HG03159 (cell line): Measurements from ENCODE around the gene TGFA.

Experiments
- ATAC-seq: cut with Tn5 transposase; IDR thresholded peaks from one replicate; pipeline ENCODE4 v1.9.1; 2021; ENCODE audit warnings: mild to moderate bottlenecking, moderate library complexity; ENCODE audit not compliant: unreplicated experiment

The TGFA gene

DNA sequence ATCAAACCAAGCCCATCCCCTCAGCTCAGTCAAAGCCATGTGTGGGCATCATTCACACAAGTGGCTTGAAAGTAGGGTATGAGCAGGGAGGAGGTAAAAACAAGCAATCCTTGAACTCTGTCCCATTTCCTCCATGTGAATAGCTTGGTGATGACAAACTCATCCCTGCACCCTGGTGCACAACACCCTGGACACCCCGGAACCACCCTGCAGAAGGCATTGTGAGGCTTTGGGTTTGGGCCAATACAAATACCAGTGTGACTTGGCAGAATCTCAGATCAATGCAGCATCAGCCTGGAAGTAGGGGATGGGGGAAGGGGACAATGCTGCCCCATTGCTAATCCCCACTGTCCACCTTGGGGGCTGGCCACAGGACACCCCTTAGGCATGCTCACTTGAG, 28.6 kb downstream of the TGFA start:
- no peak for ATAC-seq

GRCh38 chr2:70523996-70524965, 29.3 kb downstream of the TGFA start:
- ATAC-seq = no peak

DNA sequence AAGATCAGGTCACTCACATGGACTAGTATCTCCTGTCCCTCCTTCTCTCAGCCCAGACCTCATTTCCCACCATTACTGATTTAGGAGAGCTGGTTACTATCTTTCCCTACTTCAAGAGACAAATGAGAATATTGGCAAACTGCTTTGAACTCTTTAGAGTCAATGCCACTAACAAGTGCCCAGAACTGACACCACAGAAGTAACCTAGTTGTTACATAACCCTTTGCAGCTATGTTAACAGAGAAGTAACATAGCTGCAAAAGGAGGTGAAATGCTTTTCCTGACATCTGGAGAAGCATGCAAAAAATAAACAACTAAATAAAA, 30.0 kb downstream of the TGFA start:
- ATAC-seq = no peak

- no peak for ATAC-seq
Measured at GRCh38 chr2:70522627-70523026, 31.0 kb downstream of the TGFA start.

- no peak for ATAC-seq
Measured at GRCh38 chr2:70520825-70521224, 32.8 kb downstream of the TGFA start.

DNA sequence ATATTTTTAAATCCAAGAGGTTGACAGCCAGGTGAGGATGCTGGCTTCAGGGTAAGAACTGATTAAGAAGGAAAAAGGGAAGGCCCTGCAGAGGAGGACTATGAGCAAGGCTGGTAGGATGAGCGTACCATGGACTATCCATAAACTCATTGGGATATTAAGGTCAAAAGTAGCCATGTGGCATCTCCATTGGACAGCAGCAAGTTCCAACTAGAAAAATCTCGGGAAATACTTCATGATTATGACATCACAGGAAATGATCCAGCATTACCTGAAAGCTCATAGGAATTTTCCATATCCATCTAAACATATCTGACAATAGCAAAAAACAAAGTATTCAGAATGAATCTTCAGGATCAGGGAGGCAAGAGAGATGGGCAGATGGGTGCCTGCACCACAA, 34.2 kb downstream of the TGFA start:
- no peak for ATAC-seq

DNA sequence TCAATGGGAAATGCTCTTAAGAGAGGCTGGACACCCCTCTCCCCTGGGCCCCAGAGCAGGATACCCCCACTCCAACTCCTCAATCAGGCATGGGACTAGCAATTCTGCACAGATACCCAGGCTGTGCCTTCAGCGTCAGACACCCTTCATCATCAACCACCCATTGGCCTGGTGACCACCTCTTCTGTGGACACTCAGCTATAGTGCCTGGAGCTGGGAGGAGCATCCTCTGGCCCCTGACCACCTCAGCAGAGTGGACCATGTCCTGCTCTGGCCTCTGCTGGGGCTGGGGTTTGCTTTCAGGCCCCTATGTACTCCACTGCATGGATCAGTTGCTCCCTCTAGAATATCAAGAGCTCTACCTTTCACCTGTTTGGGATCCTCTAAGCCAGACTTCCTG, 35.1 kb downstream of the TGFA start:
- no peak for ATAC-seq

DNA sequence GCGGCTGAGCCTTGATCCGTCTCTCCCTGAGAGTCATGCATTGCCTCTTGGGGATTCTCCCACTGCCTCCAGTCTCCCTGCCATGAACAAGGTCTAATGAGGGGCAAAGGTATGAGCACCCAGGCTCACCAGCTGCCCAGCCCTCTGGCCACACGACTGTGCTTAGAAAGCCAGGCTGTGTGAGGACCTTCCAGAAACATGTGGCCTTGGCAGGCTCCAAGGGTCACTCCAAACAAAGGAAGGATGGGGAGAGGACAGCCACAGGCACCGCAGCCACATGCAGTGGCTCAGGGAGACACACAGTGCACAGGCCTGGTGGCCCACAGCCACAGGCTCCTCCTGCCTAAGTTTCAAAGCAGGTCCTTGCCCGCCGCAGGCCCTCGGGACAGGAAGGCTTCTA, 35.8 kb downstream of the TGFA start:
- no peak for ATAC-seq

DNA sequence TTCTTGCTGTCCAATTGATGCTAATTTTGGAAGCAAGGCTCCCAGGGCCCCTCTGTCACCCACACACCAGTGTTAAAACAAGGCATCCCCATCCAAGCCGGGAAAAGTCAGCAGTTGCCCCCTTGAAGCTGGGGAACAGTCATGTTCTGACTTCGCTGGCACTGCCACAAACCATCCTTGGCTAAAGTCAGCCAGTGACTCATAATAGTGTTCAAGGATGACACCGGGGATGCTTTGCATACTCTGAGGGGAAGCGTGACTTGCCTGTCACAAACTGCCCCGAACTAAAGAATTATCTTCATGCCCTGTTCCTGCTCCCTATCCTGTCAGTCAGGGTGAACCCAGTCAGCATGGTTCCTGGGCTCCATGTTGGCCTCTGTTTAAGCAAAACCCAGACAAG, 37.0 kb downstream of the TGFA start:
- peak; percentile 96 for ATAC-seq

GRCh38 chr2:70515938-70516337, 37.7 kb downstream of the TGFA start:
- no peak for ATAC-seq

DNA sequence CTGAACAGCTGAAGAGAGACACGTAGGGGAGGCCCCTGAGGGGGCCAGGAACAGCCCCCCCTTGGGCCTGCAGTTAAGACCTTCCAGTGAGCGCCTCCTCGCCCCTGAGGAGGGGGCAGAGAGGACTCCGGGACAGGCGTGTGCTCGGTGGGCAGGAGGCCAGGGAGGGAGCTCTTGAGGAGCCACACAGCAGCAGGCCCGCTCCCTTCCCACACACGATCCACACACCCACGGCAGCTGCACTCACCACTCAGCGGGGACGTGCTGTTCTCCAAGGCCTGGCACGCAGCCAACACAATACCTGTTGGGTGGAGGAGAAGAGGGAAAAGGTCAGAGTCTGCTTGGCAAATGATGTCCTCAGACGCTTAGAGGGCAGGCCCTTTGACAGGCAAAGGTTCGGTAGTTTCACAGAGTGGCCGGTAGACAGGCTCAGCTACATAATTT, 39.0 kb downstream of the TGFA start:
- ATAC-seq = no peak

- no peak for ATAC-seq
Measured at GRCh38 chr2:70513738-70514137, 39.9 kb downstream of the TGFA start.

- ATAC-seq = no peak
Measured at GRCh38 chr2:70511971-70512729, 41.5 kb downstream of the TGFA start.

- no peak for ATAC-seq
Measured at GRCh38 chr2:70510313-70510712, 43.3 kb downstream of the TGFA start.

- no peak for ATAC-seq
Measured at GRCh38 chr2:70509565-70509964, 44.1 kb downstream of the TGFA start.

DNA sequence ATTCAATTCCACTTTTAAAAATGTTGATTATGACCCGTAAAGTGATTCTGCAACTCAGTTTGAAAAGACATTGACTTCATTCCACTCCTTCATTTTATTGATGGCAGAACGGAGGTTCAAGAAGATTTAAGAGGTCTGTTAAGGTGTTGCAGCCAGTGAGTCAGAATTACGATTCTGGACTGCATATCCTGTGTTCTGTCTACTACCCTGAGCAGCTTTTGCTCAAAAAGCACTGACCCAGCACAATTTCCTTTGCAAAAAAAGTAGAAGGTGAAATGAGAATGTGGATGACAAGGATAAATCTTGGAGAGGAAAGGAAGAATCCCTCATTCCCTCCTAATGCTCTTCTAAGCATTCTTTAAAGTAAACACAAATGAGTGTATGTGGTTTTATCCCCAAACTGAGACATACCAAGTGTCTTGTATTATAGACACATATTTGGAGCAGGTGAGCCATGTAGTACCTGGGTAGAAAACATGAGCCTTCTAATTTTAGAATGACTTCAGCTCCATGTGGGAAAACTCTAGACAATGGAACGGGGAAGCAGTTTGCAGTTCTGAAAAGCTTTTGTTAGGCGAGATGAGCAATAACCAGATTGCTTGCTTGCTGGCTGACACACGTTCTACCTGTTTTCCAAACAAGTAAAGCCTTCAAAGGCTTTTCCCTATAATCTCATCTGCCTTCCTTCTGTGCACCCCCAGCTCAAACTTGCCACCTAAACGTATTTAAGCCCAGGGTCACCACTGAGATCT, 44.7 kb downstream of the TGFA start:
- no peak for ATAC-seq

GRCh38 chr2:70505613-70506391, 47.8 kb downstream of the TGFA start:
- no peak for ATAC-seq

GRCh38 chr2:70504750-70505149, 48.9 kb downstream of the TGFA start:
- ATAC-seq = no peak

DNA sequence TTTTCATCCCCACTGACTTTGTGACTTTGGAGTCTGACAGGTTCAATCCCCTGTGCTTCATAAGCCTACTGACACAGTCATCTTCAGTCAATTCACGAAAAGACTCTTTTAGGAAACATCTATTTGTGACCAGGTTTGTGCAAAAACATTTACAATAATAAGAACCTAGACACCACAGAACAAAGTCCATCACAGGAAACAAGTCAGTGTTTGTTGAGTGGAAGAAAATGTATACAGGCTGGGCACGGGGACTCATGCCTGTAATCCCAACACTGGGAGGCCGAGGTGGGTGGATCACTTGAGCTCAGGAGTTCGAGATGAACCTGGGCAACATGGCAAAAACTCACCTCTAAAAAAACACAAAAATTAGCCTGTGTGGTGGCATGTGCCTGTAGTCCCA, 49.7 kb downstream of the TGFA start:
- ATAC-seq = no peak

GRCh38 chr2:70501728-70502127, 51.9 kb downstream of the TGFA start:
- no peak for ATAC-seq

GRCh38 chr2:70501215-70501614, 52.4 kb downstream of the TGFA start:
- no peak for ATAC-seq
